ENCODE measurements around the gene GPR143.

DNA sequence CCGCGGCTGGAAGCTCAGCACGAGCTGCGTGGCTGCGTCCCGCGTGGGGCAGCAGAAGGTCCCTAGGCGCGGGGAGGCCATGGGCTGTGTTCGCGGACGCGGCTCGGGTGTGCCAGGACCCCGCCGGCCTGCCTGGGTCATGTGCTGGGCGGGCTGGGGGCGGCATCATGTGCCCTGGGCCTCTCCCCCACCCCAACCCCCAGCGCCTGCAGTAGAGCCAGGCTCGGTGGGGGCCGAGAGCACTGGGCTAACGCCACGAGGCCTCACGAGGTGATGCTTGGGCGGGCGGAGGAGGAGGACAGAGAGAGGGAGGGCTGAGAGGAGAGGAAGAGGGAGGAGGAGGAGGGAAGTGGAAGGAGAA, at the start of gene GPR143:
- TF ChIP-seq, protein P1, sequence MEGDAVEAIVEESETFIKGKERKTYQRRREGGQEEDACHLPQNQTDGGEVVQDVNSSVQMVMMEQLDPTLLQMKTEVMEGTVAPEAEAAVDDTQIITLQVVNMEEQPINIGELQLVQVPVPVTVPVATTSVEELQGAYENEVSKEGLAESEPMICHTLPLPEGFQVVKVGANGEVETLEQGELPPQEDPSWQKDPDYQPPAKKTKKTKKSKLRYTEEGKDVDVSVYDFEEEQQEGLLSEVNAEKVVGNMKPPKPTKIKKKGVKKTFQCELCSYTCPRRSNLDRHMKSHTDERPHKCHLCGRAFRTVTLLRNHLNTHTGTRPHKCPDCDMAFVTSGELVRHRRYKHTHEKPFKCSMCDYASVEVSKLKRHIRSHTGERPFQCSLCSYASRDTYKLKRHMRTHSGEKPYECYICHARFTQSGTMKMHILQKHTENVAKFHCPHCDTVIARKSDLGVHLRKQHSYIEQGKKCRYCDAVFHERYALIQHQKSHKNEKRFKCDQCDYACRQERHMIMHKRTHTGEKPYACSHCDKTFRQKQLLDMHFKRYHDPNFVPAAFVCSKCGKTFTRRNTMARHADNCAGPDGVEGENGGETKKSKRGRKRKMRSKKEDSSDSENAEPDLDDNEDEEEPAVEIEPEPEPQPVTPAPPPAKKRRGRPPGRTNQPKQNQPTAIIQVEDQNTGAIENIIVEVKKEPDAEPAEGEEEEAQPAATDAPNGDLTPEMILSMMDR (IDR thresholded peaks at IDR 0.05), result no peak
- TF ChIP-seq POLR2A (IDR thresholded peaks at IDR 0.05) (no peak), EP300 (IDR thresholded peaks at IDR 0.05) (no peak)

All from sigmoid colon (tissue), 4 donors.